HepG2 (cell line): ENCODE data around the gene ARHGEF37.

ENCODE experiments used
- POLR2A ChIP-seq, 2 experiments: IDR thresholded peaks; 2 replicates each; pipeline ENCODE4 v1.6.1; 2011; ENCODE audit warnings: low read depth in 2 of 2, low read length in 2 of 2, mild to moderate bottlenecking in 1 of 2, moderate library complexity in 1 of 2; ENCODE audit not compliant: insufficient read depth in 1 of 2
- TGIF2 ChIP-seq: IDR thresholded peaks from 2 replicates; pipeline ENCODE4 v1.6.1; 2016; ENCODE audit warnings: control low read depth, missing compliant biosample characterization
- ZBTB26 ChIP-seq: IDR thresholded peaks from 2 replicates; pipeline ENCODE4 v1.6.1; 2016; ENCODE audit warnings: missing compliant biosample characterization, missing genetic modification reagents, borderline replicate concordance

GRCh38 chr5:149658299-149658698 is 77.0 kb downstream of the ARHGEF37 start:
- no peak for TF ChIP-seq ZBTB26
- no peak for TF ChIP-seq TGIF2 (CRISPR knock-in tag)
- no peak for TF ChIP-seq POLR2A (IDR thresholded peaks at IDR 0.05; ENCODE audit: insufficient read depth in 1 of 2, low read depth in 2 of 2, low read length in 2 of 2)
